Ovary (tissue), 3 donors: Measurements from ENCODE around the gene GRM2.

Experiments
- CTCF ChIP-seq, 3 donors: fragments of 450-650 bp in 2 of 3; fragments of 200-600 bp in 1 of 3; IDR thresholded peaks; one replicate each; pipeline versions ENCODE4 v1.5.1 to v1.8.0; 2016 to 2022; ENCODE audit warnings: antibody characterized with exemption in 3 of 3, mild to moderate bottlenecking in 1 of 3
- POLR2A ChIP-seq: fragments of 450-650 bp; IDR thresholded peaks from one replicate; pipeline ENCODE4 v1.6.1; 2017; ENCODE audit warnings: antibody characterized with exemption, mild to moderate bottlenecking, moderate library complexity
- donor health status: DM: no; HTN: no; CAD: no.

GRCh38 chr3:51715977-51716294, 9.1 kb downstream of the GRM2 start:
- TF ChIP-seq CTCF (IDR thresholded peaks at IDR 0.05): no peak
- TF ChIP-seq POLR2A: no peak
